Measurements from ENCODE around the gene KCNAB1. TPM values are rescaled to one million over a fixed set of nuclear protein-coding genes. Genes with fewer than 3 reads are reported as not detected.

The KCNAB1 gene
- total and polyA plus RNA-seq, 2 of the 8 experiments (the other 6 are each of a cell fraction or from before 2014, with no cell fraction given), result 0.51 to 2.3 TPM

DNA sequence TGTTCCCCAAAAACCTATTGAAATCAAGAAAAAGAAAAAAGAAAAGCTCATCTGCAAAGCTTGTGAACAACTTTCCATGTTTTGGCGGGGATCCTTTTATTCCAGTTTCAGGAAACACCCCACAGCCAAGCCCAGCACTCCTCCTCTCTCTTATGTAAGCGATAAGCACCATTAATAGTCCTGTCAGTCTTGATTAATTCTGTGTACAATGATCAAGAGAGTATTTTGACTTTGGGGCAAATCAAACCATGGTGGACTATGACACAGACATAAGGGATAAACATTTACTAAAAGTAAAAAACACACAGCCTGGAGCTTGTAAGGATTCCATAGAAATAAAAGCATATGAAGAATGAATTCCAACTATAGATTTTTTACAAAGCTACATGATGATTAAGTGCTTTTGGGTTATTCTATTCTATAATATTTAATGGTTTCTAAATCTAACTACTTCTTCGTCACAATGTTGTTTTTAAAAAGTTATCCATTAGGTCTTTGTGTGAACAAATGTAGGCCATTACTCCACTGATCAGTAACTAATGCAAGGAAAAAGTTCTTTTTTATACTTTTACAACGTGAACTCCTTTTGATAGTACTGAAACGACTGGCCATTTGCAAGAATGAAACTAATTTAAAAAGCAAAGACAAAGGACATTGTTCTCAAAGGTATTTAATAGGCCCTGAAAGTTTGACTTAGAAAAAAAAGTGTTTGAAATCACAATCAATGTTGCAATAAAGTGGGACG is 106.5 kb downstream of the KCNAB1 start:
- Histone ChIP-seq H4K20me1 (replicated peaks in 1 of 2; ENCODE audit: control insufficient read depth in 1 of 2, insufficient read depth in 2 of 2, low read length in 2 of 2) (no peaks in the 10 kb centered on the region), H3K9ac (replicated peaks in 1 of 4; ENCODE audit: extremely low read depth in 1 of 4, low read depth in 3 of 4, low read length in 3 of 4) (no peak overlapping the region), H3K79me1 (ENCODE audit: low read depth, low read length) (no peaks in the 10 kb centered on the region), H3K56ac (replicated peaks; ENCODE audit: insufficient read length, low read depth, low read length) (no peak overlapping the region), H2BK20ac (ENCODE audit: low read length) (no peak overlapping the region), H3K36me3 (ENCODE audit: control insufficient read depth in 2 of 4, insufficient read depth in 4 of 4, low read length in 3 of 4) (no peaks in the 10 kb centered on the region), H4K5ac (ENCODE audit: insufficient read length, low read depth, low read length) (no peak overlapping the region), H3K27ac (ENCODE audit: low read depth, low read length) (no peak overlapping the region), H3K14ac (ENCODE audit: insufficient read length) (no peak overlapping the region), H2BK12ac (ENCODE audit: low read depth, low read length) (no peak overlapping the region), H3K4me1 (replicated peaks in 1 of 4; ENCODE audit: control insufficient read depth in 3 of 4, insufficient read depth in 4 of 4, low read length in 3 of 4) (no peaks in the 10 kb centered on the region), H3K79me2 (ENCODE audit: control insufficient read depth in 1 of 2, insufficient read depth in 2 of 2, low read length in 2 of 2) (no peaks in the 10 kb centered on the region), H2AK5ac (ENCODE audit: low read depth, low read length) (no peak overlapping the region), H4K8ac (ENCODE audit: extremely low read depth, insufficient read depth, low read length) (no peak overlapping the region), H3K18ac (ENCODE audit: extremely low read depth, low read length) (no peak overlapping the region), H3K23ac (ENCODE audit: insufficient read length) (no peak overlapping the region), H2BK5ac (ENCODE audit: low read depth, low read length) (no peak overlapping the region), H4K91ac (replicated peaks; ENCODE audit: insufficient read length, low read length) (no peak overlapping the region), H3K4me2 (ENCODE audit: insufficient read depth in 1 of 2, low read depth in 2 of 2, low read length in 2 of 2) (no peak overlapping the region), H2BK120ac (replicated peaks; ENCODE audit: low read depth, low read length) (no peak overlapping the region), H3K23me2 (ENCODE audit: low read depth, low read length) (no peaks in the 10 kb centered on the region), H2AFZ (ENCODE audit: low read length) (no peak overlapping the region), H2BK15ac (ENCODE audit: low read length) (no peak overlapping the region), H3K4ac (replicated peaks; ENCODE audit: insufficient read length, low read depth, low read length) (no peak overlapping the region), H3K27me3 (replicated peaks in 1 of 4; ENCODE audit: control insufficient read depth in 3 of 4, extremely low read depth in 1 of 4, insufficient read depth in 3 of 4, low read length in 3 of 4) (no peaks in the 10 kb centered on the region), H3K4me3 (ENCODE audit: extremely low read depth in 1 of 4, insufficient read depth in 2 of 4, low read depth in 3 of 4, low read length in 4 of 4) (no peak overlapping the region), H3K9me3 (ENCODE audit: insufficient read depth in 2 of 2, low read depth in 1 of 2, low read length in 1 of 2) (peaks cover 0 to 8% of the 10 kb centered on the region in 2 experiments; a peak in 1 of 4 replicates)
- ChIA-PET CTCF (ENCODE audit: partially characterized antibody) (interaction anchor here (0.5 to 1.3 kb wide), 3 partner anchors 8 to 314 kb away, joined by 3 read pairs; no protein-coding TSS in a partner anchor), POLR2A (ENCODE audit: partially characterized antibody) (no interaction called here)
- DNase-seq (ENCODE audit: low read depth in 1 of 2, low spot score in 2 of 2) (no peak), FAIRE-seq (no peak)
- WGBS, 2 experiments (ENCODE audit: extremely low coverage in 1 of 2, insufficient coverage in 1 of 2, insufficient read length in 1 of 2, insufficient replicate concordance in 2 of 2, low coverage in 1 of 2, low lambda C conversion rate in 2 of 2, missing lambda C conversion rate in 1 of 2), result 87% methylated on average over 6 of the region's 6 CpGs; no CpG with 5 or more reads in 1 of the 2 experiments
- TF ChIP-seq, protein P1, sequence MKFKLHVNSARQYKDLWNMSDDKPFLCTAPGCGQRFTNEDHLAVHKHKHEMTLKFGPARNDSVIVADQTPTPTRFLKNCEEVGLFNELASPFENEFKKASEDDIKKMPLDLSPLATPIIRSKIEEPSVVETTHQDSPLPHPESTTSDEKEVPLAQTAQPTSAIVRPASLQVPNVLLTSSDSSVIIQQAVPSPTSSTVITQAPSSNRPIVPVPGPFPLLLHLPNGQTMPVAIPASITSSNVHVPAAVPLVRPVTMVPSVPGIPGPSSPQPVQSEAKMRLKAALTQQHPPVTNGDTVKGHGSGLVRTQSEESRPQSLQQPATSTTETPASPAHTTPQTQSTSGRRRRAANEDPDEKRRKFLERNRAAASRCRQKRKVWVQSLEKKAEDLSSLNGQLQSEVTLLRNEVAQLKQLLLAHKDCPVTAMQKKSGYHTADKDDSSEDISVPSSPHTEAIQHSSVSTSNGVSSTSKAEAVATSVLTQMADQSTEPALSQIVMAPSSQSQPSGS (IDR thresholded peaks at IDR 0.05; ENCODE audit: low read length), result no peak
- TF ChIP-seq SP4 (IDR thresholded peaks at IDR 0.05; ENCODE audit: low read length) (no peak), GABPA (IDR thresholded peaks at IDR 0.05; ENCODE audit: borderline replicate concordance, insufficient read depth, low read length) (no peak), JUN (IDR thresholded peaks at IDR 0.05; ENCODE audit: low read depth, low read length) (no peak), PHF8 (conservative IDR thresholded peaks at IDR 0.05; ENCODE audit: low read depth, low read length) (no peak)
- TF ChIP-seq, protein P2, sequence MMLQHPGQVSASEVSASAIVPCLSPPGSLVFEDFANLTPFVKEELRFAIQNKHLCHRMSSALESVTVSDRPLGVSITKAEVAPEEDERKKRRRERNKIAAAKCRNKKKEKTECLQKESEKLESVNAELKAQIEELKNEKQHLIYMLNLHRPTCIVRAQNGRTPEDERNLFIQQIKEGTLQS (IDR thresholded peaks at IDR 0.05; ENCODE audit: insufficient read depth, low read depth, low read length), result no peak
- TF ChIP-seq, protein P3, sequence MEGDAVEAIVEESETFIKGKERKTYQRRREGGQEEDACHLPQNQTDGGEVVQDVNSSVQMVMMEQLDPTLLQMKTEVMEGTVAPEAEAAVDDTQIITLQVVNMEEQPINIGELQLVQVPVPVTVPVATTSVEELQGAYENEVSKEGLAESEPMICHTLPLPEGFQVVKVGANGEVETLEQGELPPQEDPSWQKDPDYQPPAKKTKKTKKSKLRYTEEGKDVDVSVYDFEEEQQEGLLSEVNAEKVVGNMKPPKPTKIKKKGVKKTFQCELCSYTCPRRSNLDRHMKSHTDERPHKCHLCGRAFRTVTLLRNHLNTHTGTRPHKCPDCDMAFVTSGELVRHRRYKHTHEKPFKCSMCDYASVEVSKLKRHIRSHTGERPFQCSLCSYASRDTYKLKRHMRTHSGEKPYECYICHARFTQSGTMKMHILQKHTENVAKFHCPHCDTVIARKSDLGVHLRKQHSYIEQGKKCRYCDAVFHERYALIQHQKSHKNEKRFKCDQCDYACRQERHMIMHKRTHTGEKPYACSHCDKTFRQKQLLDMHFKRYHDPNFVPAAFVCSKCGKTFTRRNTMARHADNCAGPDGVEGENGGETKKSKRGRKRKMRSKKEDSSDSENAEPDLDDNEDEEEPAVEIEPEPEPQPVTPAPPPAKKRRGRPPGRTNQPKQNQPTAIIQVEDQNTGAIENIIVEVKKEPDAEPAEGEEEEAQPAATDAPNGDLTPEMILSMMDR (IDR thresholded peaks at IDR 0.05; ENCODE audit: control extremely low read depth in 1 of 3, insufficient read depth in 1 of 3, low read depth in 1 of 3, low read length in 3 of 3), result no peak

Measured in H1 (cell line).